ENCODE results near the gene CD99.

The CD99 gene

GRCh38 chrX:2690856-2691542, at the start of gene CD99:
TSS of gene CD99 (plus strand) at chrX:2691295. CDS start at chrX:2691361, 66 bp downstream.
- in situ Hi-C loops (cut with HindIII; ENCODE audit: low sequenced_read_pairs), result loop anchor here (25.0 kb wide), 1 partner anchor 221 kb away; no protein-coding TSS in a partner anchor

- in situ Hi-C loops (cut with HindIII; ENCODE audit: low sequenced_read_pairs), result no loop called here
Observed at GRCh38 chrX:2642146-2642545, 48.9 kb upstream of the CD99 start.

- in situ Hi-C loops (cut with HindIII; ENCODE audit: low sequenced_read_pairs), result no loop called here
Observed at GRCh38 chrX:2642791-2643190, 48.3 kb upstream of the CD99 start.

GRCh38 chrX:2643880-2644279, 47.2 kb upstream of the CD99 start:
- in situ Hi-C loops (cut with HindIII; ENCODE audit: low sequenced_read_pairs), result no loop called here

GRCh38 chrX:2645563-2645962, 45.5 kb upstream of the CD99 start:
- in situ Hi-C loops (cut with HindIII; ENCODE audit: low sequenced_read_pairs), result no loop called here

- in situ Hi-C loops (cut with HindIII; ENCODE audit: low sequenced_read_pairs), result no loop called here
Observed at GRCh38 chrX:2647627-2648026, 43.5 kb upstream of the CD99 start.

- in situ Hi-C loops (cut with HindIII; ENCODE audit: low sequenced_read_pairs), result no loop called here
Observed at GRCh38 chrX:2650037-2650436, 41.1 kb upstream of the CD99 start.

GRCh38 chrX:2650865-2651264, 40.2 kb upstream of the CD99 start:
- in situ Hi-C loops (cut with HindIII; ENCODE audit: low sequenced_read_pairs), result no loop called here

- in situ Hi-C loops (cut with HindIII; ENCODE audit: low sequenced_read_pairs), result no loop called here
Observed at GRCh38 chrX:2652106-2652505, 39.0 kb upstream of the CD99 start.

GRCh38 chrX:2654436-2655340, 36.4 kb upstream of the CD99 start:
- in situ Hi-C loops (cut with HindIII; ENCODE audit: low sequenced_read_pairs), result no loop called here

GRCh38 chrX:2656257-2656836, 34.7 kb upstream of the CD99 start:
- in situ Hi-C loops (cut with HindIII; ENCODE audit: low sequenced_read_pairs), result no loop called here

- in situ Hi-C loops (cut with HindIII; ENCODE audit: low sequenced_read_pairs), result no loop called here
Observed at GRCh38 chrX:2657532-2658113, 33.5 kb upstream of the CD99 start.

- in situ Hi-C loops (cut with HindIII; ENCODE audit: low sequenced_read_pairs), result no loop called here
Observed at GRCh38 chrX:2658585-2659292, 32.4 kb upstream of the CD99 start.

GRCh38 chrX:2662586-2662985, 28.5 kb upstream of the CD99 start:
- in situ Hi-C loops (cut with HindIII; ENCODE audit: low sequenced_read_pairs), result no loop called here

GRCh38 chrX:2664502-2664901, 26.6 kb upstream of the CD99 start:
- in situ Hi-C loops (cut with HindIII; ENCODE audit: low sequenced_read_pairs), result no loop called here

GRCh38 chrX:2665387-2666304, 25.4 kb upstream of the CD99 start:
- in situ Hi-C loops (cut with HindIII; ENCODE audit: low sequenced_read_pairs), result no loop called here

- in situ Hi-C loops (cut with HindIII; ENCODE audit: low sequenced_read_pairs), result no loop called here
Observed at GRCh38 chrX:2666491-2666890, 24.6 kb upstream of the CD99 start.

- in situ Hi-C loops (cut with HindIII; ENCODE audit: low sequenced_read_pairs), result no loop called here
Observed at GRCh38 chrX:2670978-2671377, 20.1 kb upstream of the CD99 start.

GRCh38 chrX:2672084-2672483, 19.0 kb upstream of the CD99 start:
- in situ Hi-C loops (cut with HindIII; ENCODE audit: low sequenced_read_pairs), result no loop called here

- in situ Hi-C loops (cut with HindIII; ENCODE audit: low sequenced_read_pairs), result no loop called here
Observed at GRCh38 chrX:2673611-2674010, 17.5 kb upstream of the CD99 start.

Data from endothelial cell of hepatic sinusoid (primary cell).